Jurkat, Clone E6-1 (cell line): ENCODE data around the gene CFAP141.
"Not testable (repeated sequence)": the region's sequence is repeated elsewhere in the genome, so short reads cannot be mapped to it uniquely, and the experiment has no call there.

Source experiments
- DNase-seq: peaks from one replicate; pipeline ENCODE4 v3.0.0-alpha.2; 2011; ENCODE audit warnings: low read depth, low spot score
- H3K4me3 ChIP-seq: 2 replicates; pipeline ENCODE4 v1.5.1; 2011; ENCODE audit warnings: mild to moderate bottlenecking, low read length, control low read depth, moderate library complexity

CFAP141 gene

DNA sequence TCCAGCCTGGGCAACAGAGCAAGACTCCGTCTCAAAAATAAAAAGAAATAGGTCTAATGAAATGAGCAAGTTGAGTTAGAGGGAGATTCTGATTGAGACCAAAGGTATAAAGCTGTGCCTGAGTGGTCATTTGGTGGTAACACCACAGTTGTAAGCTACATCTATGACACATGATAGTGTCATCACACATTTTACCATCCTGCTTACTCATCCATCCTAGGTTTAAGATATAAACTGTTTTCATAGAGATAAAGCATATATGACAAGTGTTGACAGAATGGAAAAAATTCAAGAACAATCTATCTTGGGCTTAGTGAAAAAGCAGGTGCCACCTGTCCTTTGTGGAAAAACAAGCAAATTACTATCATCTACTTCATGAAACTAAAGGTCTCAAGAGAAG lies 7.1 kb upstream of the CFAP141 start:
- DNase-seq = no peak
- H3K4me3 ChIP-seq = no peak overlapping the region

DNA sequence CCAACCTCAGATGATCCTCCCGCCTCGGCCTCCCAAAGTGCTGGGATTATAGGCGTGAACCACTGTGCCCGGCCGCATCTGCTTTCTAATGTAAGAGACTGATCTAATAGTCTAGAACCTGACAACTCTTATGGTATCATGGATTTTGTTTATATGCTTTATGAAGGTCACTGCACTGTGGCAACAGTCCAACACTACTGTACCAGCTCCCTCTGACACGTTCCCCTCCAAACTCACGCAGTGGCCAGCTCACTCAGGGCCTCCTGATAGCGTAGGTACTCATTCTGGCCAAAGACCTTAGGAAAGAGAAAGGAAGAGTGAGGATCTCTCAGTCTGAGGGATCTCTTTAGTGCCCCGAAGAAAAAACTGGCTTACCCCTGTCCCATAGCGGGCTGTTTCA lies 6.0 kb upstream of the CFAP141 start:
- H3K4me3 ChIP-seq = no peak overlapping the region

DNA sequence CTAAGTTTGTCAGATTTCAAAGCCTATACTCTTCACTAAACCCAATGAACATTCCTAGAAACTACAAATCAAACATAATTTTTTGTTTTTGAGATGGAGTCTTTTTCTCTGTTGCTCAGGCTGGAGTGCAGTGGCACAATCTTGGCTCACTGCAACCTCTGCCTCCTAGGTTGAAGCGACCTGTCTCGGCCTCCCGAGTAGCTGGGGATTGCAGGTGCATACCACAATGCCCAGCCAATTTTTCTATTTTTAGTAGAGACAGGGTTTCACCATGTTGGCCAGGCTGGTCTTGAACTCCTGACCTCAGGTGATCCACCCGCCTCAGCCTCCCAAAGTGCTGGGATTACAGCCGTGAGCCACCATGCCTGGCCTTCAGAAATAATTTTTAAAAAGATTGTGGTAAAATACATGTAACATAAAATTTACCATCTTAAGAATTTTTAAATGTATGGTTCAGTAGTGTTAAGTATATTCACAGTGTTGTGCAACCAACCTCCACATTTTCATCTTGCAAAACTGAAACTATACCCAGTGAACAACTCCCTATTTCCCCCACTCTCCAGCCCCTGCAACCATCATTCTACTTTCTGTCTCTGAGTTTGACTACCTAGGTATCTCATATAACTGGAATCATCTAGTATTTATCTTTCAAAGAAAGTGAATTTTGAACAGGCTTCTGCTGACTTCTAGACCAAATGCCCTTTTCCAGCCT lies 2.7 kb upstream of the CFAP141 start:
- H3K4me3 ChIP-seq = no peak overlapping the region
- no peak for DNase-seq

More for the DNA sequence above, 6.0 kb upstream of the CFAP141 start:
- no peak for DNase-seq

DNA sequence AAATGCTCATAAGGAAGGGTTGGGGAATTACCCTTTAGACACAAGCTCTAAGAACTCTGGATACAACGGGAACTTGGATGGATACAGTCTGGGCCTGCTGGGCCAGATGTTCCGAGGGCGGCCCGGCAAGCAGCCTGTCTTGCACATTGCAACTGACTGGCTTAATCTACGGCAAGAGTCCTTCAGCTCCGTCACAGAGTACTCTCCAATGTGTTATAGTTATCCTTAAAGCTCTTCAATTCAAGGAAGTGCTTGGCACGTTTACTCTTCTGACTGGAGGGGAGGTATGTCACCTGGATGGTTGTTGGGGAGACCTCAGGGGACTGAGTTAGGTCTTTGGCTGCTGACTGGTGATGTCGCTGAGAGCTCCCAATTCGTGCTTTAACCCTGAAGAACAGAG lies 1.1 kb upstream of the CFAP141 start:
- no peak overlapping the region for H3K4me3 ChIP-seq
- no peak for DNase-seq

DNA sequence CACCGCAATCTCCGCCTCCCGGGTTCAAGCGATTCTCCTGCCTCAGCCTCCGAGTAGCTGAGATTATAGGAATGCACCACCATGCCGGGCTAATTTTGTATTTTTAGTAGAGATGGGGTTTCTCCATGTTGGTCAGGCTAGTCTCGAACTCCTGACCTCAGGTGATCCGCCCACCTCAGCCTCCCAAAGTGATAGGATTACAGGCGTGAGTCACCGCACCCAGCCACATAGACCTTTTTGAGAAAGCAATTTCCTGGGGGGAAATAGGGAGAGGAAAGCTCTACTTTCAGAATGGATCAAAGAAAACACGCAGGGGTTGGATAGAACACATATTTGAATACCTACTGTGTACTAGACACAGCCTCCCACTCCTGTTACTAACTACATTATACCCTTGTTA lies 355 bp downstream of the CFAP141 start:
- DNase-seq, H3K4me3 ChIP-seq: not testable (repeated sequence)

DNA sequence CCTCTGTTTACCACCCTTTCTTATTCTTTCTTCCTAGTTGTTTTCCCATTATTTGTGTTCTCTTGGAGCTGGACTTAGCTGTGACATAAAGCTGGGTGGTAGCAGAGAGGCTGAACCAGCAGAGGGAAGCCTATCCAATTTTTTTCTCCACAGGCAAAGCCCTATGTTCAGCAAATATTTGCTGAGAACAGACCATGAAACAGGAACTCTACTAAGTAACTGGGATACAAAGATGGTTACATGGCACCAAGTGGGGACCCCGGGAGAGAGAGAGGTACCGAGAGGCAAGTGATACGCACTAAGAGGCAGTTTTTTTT lies 6.6 kb downstream of the CFAP141 start:
- DNase-seq = no peak
- no peak overlapping the region for H3K4me3 ChIP-seq

DNA sequence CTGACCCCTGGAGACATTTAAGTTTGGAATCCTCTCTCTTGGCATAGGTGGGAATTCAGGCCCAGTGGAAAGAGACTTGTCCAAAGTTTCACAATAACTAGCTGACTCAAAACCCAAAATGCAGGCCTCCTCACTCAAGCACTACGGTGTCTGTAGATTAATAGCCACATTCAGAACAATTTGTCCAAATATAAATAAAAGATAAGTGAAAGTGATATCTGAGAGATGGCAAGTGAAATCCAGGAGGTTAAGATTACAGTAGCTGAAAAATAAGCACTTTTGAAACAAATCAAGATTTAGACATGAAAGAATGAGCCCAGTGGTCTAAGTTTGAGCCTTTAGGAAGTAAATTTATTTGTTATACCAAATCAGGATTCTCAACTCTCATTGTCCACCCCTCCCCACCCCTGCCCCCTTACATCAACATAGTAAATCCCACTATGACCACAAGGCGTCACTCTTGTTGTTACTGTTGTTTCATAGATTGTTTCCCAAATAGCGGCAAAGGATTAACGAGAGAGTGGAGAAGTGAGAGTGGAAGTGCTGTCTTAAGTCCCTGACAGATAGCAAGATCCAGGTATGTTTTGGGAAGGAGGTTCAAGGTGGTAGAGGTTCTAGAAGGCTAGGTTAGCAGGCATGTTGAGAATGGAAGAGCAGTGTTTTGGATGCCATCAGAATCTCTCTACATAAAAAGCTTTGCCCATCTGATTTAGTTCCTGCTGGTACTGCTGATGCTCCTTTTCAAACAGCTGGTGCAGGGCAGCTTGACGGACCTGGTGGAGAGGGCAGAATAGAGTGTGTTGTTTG lies 7.2 kb downstream of the CFAP141 start:
- H3K4me3 ChIP-seq = no peak overlapping the region
- peak; percentile 57 for DNase-seq

DNA sequence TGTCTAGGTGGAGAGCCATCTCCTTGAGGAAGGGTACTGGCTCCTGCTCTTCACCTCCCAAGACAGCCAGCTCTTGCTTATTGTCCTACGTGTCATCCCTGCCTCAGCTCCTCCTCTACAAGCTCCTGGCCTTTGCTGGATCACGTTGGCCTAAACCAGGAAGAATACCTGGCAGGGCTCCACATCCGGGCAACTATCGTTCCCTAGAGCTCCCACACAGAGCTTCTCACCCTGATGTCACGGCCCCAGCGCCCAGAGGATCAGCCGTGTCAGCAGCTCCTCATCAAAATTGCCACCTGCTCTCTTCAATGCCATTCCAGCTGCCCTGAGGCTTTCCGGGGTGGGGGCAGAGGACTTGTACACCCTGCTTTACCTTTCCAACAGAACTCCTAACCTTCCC lies 12.3 kb downstream of the CFAP141 start:
- no peak for DNase-seq
- H3K4me3 ChIP-seq = no peak overlapping the region

DNA sequence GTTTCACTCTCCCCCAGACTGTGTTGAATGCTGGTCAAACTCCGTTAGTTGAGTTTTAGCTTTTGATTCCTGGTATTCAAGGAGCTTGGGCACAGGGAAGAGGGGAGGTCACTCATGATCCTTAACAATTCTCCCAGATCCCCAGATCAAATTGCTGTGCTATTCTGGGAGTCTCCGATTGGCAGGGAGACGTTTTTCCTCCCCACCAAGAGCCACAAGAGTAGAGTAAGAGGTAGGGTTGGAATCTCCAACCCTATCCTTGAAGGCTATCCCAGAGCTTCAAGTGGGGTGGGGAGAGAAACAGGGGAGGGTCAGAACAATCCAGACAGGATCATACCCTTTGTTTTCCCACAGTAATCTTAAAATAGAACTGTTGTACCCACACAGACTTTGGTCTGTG lies 13.7 kb downstream of the CFAP141 start:
- H3K4me3 ChIP-seq = no peak overlapping the region
- no peak for DNase-seq

DNA sequence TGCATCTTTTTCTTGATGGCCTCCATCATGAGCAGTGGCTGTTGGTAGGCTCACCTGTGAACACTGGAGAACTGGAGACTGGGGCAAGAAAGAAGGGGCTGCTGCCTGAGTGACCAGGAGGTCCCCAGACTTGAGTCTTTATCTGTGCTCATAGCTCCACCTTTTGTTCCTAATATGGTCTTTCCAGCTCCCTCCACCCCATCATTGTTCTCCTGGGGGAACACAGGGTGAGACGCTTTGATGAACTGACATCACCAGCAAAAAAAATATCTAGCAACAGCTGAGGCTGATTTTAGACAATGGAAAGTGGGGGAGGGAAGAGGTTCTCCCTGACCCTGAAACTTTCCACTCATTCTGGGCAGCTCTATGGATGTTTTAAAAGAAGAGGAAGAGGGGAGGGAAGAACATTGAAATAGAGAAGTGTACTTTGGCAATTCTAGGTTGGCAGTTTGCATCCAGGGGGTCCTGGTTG lies 14.1 kb downstream of the CFAP141 start, which contains the start of gene TPM3:
Gene TPM3, minus strand, starts transcription at position 111 of the 472 bp plus-strand sequence. Its CDS starts 82 bp downstream, at position 29.
- H3K4me3 ChIP-seq = no peak within 1 kb of the TSS
- no peak for DNase-seq

DNA sequence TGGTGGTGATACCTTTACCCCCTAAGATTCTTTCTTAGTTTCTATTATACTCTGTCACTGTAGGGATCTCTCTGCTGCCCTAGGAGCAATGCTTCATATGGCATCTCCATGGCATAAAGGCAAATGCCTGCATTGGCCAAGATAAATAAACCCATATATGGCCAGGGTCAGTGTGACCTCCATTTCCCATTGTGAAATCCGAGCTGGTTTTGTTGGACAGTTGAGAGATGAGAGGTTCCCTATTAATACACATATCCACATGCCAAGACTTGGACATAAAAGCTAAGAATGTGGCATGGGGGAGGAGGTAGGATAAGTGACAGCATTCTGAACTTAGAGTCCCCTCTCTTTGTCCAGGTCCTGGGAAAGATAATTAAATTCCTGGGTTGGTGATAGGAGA lies 15.6 kb downstream of the CFAP141 start:
- DNase-seq = no peak
- no peak overlapping the region for H3K4me3 ChIP-seq

DNA sequence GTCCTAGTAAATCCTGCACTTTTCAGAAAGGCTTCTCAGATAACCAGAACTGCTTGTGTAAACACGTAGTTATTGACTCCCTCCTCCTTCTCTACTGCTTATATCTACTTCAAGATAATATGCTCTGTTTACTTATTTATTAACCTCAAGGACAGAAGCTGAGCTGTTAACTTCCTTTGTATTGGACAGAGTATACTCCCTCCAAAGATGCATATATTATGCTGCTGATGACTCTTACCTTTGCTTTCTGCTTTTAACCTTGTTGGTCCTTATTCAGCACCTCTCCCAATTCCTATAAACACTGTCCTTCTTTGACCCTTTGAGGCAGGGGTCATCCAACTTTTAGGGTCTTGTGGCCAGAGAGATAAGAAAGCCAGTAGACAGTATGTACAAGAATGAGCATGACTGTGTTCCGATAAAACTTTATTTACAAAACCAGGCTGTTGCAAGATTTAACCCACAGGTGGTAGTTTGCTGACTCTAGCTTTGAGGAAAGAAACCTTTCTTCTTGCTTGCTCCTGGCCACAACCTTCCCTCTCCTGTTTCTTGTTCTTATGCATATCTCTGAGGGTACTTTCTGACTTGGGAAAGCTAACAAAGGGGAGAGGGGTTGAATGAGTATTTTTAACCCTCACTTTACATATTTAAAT lies 19.2 kb downstream of the CFAP141 start:
- H3K4me3 ChIP-seq = no peak overlapping the region
- DNase-seq = no peak

DNA sequence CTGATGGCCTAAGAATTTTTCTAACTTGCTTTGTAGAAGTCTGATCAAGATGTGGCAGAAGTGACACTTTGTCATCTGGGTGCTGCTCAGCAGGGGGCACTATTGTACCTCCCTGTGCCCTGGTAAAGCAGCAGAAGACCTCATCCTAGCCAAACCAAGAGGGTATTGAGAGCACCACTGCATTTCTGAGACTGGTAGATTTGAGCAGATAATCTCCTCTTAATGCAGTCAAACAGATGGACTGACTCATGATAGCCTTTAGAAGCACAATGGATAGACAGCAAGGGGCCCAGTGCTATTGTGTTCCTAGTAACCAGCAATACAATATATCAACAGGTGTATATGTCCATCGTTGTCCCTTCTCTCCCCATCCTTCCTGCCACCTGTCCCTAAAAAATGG lies 20.0 kb downstream of the CFAP141 start:
- peak; percentile 75 for DNase-seq
- no peak overlapping the region for H3K4me3 ChIP-seq

DNA sequence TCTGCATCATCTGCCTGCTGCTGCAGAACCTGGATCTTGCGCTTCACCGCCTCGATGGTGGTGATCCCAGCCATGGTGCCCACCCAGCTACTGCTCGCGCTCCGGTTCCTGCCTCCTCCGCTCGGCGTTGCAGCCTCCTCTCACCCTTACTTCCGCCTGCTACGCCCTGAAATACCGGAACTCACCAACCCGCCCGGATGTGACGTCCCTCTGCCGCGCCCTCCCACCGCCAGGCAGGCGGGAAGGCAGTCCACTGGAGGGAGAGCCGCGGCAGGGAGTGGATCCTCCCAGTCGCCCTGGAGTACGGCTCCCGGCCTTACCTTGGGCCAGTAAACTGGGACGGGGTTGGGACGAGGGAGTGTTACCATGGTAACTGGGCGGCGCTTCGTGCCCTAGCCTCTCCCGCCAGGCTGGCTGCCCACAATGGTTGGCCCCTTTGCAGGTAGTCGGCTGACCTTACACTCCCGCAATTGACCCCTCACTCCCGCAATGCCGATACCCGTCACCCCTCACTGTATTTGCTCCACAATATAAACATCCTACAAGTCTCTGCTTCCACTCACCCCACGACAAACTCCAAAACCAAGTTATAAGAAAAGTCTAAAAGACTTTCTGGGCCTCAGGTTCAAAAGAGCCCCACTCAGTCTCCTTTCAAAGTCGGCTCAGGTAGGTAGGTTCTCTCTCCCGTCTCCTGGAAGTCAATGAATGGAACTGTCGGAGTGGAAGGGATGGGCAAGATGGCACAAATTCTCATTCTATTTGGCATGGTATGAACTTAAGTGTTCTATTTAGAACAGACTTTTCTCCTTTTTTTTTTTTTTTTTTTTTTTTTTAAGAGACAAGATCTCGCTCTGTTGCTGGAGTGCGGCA lies 22.9 kb downstream of the CFAP141 start:
- H3K4me3 ChIP-seq = peak overlapping the region; percentile 98
- peak; percentile 90 for DNase-seq

DNA sequence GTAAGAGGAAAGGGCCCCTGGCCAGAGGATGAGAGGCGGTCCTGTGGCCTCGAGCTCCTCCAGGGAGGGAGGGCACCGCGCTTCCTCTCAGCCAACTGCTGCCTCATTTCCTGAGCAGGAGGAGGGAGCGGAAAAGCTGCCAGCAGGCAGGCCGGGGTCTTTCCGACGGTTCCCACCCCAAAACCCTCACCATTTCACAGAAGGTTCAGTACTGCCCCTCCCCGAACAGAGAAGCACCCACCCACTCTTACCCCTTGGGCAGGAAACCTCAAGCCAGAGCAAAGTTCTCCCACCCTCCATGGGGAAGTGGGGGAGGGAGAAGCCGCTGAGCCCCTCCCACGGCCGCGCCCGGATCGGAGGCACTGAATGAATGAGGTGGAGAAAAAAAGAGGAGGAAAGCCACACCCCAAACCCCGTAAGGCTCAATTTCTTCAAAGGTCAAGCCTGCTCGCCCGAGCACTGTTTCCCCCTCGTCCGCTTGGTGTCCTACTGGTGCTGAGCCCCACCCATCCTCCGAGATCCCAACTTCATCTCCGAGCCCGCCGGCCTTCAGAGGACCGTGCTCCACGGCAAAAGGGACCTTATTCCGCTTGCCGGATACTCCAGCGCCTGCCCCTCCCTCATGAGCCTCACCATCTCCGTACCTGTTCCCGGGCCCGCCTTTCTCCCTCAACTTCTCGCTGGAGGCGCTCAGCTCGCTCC lies 23.6 kb downstream of the CFAP141 start:
- peak overlapping the region; percentile 98 for H3K4me3 ChIP-seq
- peak; percentile 84 for DNase-seq

DNA sequence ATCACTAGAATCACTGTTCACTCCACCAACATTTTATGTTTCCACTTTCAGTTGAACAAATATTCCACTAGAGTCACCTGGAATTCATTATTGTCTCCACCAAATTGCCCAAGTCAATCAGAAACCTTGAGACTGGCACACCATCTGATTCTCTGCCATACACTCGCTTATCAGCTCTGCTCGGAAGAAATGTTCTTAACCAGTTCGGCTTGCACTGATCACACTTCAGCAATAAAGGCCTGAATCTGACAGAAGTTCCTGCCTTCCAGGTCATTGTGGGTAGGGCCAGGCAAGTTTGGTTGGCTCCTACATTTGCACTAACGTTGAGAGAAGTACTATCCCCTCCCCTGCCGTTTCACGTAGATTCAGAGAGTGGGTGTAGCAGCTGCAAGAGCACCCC lies 24.2 kb downstream of the CFAP141 start:
- no peak for DNase-seq
- peak overlapping the region; percentile 98 for H3K4me3 ChIP-seq

DNA sequence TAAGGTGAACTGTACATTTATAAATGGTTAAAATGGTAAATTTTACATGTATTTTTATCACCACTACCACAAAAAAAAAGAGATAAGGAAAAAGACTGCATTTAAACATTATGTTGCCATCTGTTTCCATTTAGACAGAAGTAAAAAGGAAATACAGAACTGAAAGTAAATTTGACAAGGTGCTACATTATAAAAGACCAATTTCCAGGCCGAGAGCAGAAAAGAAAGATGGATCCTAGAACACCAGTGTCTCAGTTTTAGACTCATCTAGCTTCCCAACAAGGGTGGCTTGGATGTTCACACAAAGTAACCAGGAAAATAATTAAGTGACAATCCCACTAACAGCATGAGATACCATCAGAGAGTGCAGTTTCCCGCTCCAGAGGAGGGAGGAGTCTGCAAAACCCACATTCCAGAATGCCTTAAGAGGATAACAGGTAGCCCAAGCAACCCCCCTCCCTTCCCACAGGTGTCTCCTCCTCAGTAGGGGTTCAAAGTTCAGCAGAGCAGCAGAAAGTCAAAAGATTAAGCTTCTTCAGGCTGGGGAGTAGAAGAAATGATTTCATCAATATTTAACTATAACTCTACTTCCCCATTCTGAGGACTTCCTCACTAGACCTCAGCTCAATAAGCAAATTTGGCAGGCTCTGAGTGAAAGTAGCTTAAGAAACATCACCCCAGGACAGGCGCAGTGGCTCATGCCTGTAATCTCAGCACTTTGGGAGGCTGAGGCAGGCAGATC lies 26.0 kb downstream of the CFAP141 start:
- no peak for DNase-seq
- no peak overlapping the region for H3K4me3 ChIP-seq
